ENCODE measurements around the gene DUSP2. TPM values are rescaled to one million over a fixed set of nuclear protein-coding genes. Genes with fewer than 3 reads are reported as not detected.
A peak's percentile ranks its signal among the peaks of the same experiment; 100 is the strongest.
"Not testable (repeated sequence)": the region's sequence is repeated elsewhere in the genome, so short reads cannot be mapped to it uniquely, and the experiment has no call there.

Gene DUSP2
- total and polyA plus RNA-seq, 7 donors: 1.2 to 17.4 (median 2.8) TPM; not detected in 1

- DNase-seq: peak; percentile 33
- intact Hi-C loops (cut with DNase I): loop anchor here (5.0 kb wide), 1 partner anchor 120 kb away; no protein-coding TSS in a partner anchor
- Histone ChIP-seq H3K27ac (no peak overlapping the region), H3K36me3 (no peaks in the 10 kb centered on the region), H3K4me3 (no peak overlapping the region), H3K9me3 (no peaks in the 10 kb centered on the region), H3K27me3 (peaks cover 0 to 3% (median 0%) of the 10 kb centered on the region in 3 donors), H3K4me1 (peaks cover 0 to 17% (median 13%) of the 10 kb centered on the region in 4 donors)
- WGBS, 2 donors: 79 to 86% methylated on average over 26 of the region's 26 CpGs
- TF ChIP-seq POLR2AphosphoS5 (IDR thresholded peaks at IDR 0.05) (no peak), POLR2A (IDR thresholded peaks at IDR 0.05) (no peak)
Measured at GRCh38 chr2:96142217-96143113, 2.8 kb downstream of the DUSP2 start.

DNA sequence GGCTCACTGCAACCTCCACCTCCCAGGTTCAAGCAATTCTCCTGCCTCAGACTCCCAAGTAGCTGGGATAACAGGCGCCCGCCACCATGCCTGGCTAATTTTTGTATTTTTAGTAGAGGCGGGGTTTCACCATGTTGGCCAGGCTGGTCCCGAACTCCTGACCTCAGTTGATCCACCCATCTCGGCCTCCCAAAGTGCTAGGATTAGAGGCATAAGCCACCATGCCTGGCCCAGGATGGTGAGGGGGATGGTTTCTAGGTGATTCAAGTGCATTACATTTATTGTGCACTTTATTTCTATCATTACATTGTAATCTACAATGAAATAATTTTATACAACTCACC lies 3.6 kb downstream of the DUSP2 start:
- H3K4me1 ChIP-seq: peaks cover 0 to 17% (median 13%) of the 10 kb centered on the region in 4 donors
- not testable (repeated sequence) for H3K9me3 ChIP-seq, DNase-seq, H3K36me3 ChIP-seq, H3K4me3 ChIP-seq, H3K27ac ChIP-seq
- 93 to 96% methylated on average over 5 of the region's 5 CpGs for WGBS, 2 donors
- intact Hi-C loops (cut with DNase I): loop anchor here (5.0 kb wide), 1 partner anchor 121 kb away; no protein-coding TSS in a partner anchor
- peaks cover 0 to 10% (median 0%) of the 10 kb centered on the region in 3 donors for H3K27me3 ChIP-seq

DNA sequence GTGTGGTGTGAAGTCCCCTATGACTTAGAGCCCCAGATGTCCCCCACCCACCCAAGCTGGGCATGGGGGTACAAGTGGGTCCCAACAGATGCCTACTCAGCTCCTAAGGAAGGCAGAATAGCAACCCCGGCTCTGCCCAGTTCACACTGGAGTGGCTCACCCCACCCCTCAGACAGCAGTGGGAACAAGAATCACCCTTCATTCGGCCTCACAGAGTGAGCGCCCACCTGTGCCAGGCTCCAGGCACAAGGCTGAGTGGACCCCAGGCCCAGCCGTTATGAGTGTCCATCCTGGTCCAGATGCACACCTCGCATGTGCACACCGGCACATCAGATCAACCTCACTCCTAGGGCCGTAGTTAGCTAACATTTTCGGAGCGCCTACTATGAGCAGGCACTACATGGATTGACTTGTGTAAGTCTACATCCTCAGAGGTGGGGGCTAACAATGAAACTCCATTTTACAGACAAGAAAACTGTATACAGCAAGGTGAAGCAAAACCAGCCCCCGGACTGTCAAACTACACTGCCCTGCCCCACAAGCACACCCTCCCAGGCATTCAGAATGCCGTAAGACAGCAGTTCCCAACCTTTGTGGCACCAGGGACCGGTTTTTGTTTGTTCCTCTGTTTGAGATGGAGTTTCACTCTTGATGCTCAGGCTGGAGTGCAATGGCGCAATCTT lies 4.2 kb downstream of the DUSP2 start:
- intact Hi-C loops (cut with DNase I): loop anchor here (5.0 kb wide), 1 partner anchor 121 kb away; no protein-coding TSS in a partner anchor
- H3K9me3 ChIP-seq: no peaks in the 10 kb centered on the region
- H3K27me3 ChIP-seq: peaks cover 0 to 12% (median 0%) of the 10 kb centered on the region in 3 donors
- peaks cover 0 to 17% (median 13%) of the 10 kb centered on the region in 4 donors for H3K4me1 ChIP-seq
- H3K27ac ChIP-seq: no peak overlapping the region
- H3K36me3 ChIP-seq: no peaks in the 10 kb centered on the region
- H3K4me3 ChIP-seq: no peak overlapping the region
- 94% methylated on average over 13 of the region's 13 CpGs for WGBS, 2 donors
- TF ChIP-seq, protein P1, sequence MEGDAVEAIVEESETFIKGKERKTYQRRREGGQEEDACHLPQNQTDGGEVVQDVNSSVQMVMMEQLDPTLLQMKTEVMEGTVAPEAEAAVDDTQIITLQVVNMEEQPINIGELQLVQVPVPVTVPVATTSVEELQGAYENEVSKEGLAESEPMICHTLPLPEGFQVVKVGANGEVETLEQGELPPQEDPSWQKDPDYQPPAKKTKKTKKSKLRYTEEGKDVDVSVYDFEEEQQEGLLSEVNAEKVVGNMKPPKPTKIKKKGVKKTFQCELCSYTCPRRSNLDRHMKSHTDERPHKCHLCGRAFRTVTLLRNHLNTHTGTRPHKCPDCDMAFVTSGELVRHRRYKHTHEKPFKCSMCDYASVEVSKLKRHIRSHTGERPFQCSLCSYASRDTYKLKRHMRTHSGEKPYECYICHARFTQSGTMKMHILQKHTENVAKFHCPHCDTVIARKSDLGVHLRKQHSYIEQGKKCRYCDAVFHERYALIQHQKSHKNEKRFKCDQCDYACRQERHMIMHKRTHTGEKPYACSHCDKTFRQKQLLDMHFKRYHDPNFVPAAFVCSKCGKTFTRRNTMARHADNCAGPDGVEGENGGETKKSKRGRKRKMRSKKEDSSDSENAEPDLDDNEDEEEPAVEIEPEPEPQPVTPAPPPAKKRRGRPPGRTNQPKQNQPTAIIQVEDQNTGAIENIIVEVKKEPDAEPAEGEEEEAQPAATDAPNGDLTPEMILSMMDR (IDR thresholded peaks at IDR 0.05): no peak
- TF ChIP-seq POLR2A (IDR thresholded peaks at IDR 0.05) (no peak), EP300 (IDR thresholded peaks at IDR 0.05) (no peak), POLR2AphosphoS5 (IDR thresholded peaks at IDR 0.05) (no peak)
- no peak for DNase-seq

DNA sequence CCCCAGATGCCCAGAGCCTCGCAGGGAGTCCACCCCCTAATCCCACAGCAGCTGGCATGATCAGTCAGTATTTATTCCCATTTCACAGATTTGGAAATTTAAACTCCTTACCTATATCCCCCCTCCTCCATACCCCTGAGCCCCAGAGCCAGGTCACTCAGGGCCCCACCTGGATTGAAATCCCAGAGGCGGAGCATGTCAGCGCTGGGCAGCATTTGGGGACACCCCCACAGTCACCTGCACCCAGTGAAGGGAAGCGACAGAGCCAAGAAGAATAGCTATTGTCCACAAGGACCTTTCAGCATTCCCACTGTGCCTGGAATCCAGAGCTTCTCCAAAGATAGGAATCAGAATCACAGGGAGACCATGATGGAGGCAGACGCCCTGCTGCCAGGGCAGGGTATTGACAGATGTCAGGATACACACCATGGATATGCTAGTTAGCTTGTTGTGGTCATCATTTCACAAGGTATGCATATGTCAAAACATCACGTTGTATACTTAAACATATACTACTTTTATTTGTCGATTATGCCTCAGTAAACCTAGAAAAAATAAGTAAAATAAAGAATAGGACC lies 6.0 kb downstream of the DUSP2 start:
- intact Hi-C loops (cut with DNase I): loop anchor here (10.0 kb wide), 1 partner anchor 366 kb away; the partner anchor contains the start of gene NEURL3
- TF ChIP-seq, protein P1 (IDR thresholded peaks at IDR 0.05): no peak
- TF ChIP-seq POLR2A (IDR thresholded peaks at IDR 0.05) (no peak), EP300 (IDR thresholded peaks at IDR 0.05) (no peak), POLR2AphosphoS5 (IDR thresholded peaks at IDR 0.05) (no peak)
- WGBS, 2 donors: 74 to 85% methylated on average over 7 of the region's 7 CpGs

GRCh38 chr2:96138179-96139145 lies 6.8 kb downstream of the DUSP2 start, which contains the start of gene ASTL:
Gene ASTL, minus strand, starts transcription at chr2:96138502. Its CDS starts 66 bp downstream, at chr2:96138436.
- no peak for TF ChIP-seq POLR2A (IDR thresholded peaks at IDR 0.05)
- TF ChIP-seq, protein P1 (IDR thresholded peaks at IDR 0.05): peak in 3 of 4 experiments; percentile 19 to 33 (median 21)
- TF ChIP-seq POLR2AphosphoS5 (IDR thresholded peaks at IDR 0.05): no peak
- no peak for TF ChIP-seq EP300 (IDR thresholded peaks at IDR 0.05)
- Histone ChIP-seq H3K9me3 (no peaks in the 10 kb centered on the region), H3K27ac (no peak within 1 kb of the TSS), H3K4me1 (no peaks in the 10 kb centered on the region), H3K27me3 (peaks cover 0 to 12% (median 0%) of the 10 kb centered on the region in 3 donors), H3K36me3 (no peaks in the 10 kb centered on the region), H3K4me3 (no peak within 1 kb of the TSS)
- 7 to 19% methylated on average over 17 of the region's 17 CpGs for whole genome bisulfite sequencing, 2 donors
- intact Hi-C loops (cut with DNase I): loop anchor here (10.0 kb wide), 1 partner anchor 366 kb away; the partner anchor contains the start of gene NEURL3
- no peak for DNase-seq

More for the DNA sequence above, 6.0 kb downstream of the DUSP2 start:
- Histone ChIP-seq H3K4me3 (no peak overlapping the region), H3K27ac (no peak overlapping the region), H3K4me1 (peaks cover 0 to 4% (median 2%) of the 10 kb centered on the region in 4 donors), H3K27me3 (peaks cover 0 to 12% (median 0%) of the 10 kb centered on the region in 3 donors), H3K9me3 (no peaks in the 10 kb centered on the region), H3K36me3 (no peaks in the 10 kb centered on the region)
- no peak for DNase-seq

All from sigmoid colon (tissue), 7 donors.